Spleen (tissue), 11 donors: ENCODE results near the gene HDAC4. TPM values are rescaled to one million over a fixed set of nuclear protein-coding genes. Genes with fewer than 3 reads are reported as not detected.

Experiments used
- DNase-seq: peaks from one replicate; pipeline ENCODE4 v3.0.0-alpha.2; 2020
- H3K27ac ChIP-seq, 8 donors: fragments of 200-600 bp; sonication (generic) in 7 of 8; 1 replicate in 4 of 8; 2 replicates in 4 of 8; pipeline versions ENCODE4 v1.5.0 to v1.8.0; 2016 to 2021; ENCODE audit warnings: inconsistent platforms in 4 of 8, mild to moderate bottlenecking in 4 of 8, moderate library complexity in 1 of 8
- H3K27me3 ChIP-seq, 7 donors: fragments of 200-600 bp; sonication (generic) in 6 of 7; replicated peaks in 1 of 7; 1 replicate in 4 of 7; 2 replicates in 3 of 7; pipeline versions ENCODE4 v1.5.0 to v1.8.0; 2016 to 2021; ENCODE audit warnings: inconsistent platforms in 3 of 7, mild to moderate bottlenecking in 1 of 7
- H3K36me3 ChIP-seq, 6 donors: fragments of 200-600 bp; sonication (generic) in 5 of 6; 1 replicate in 4 of 6; 2 replicates in 2 of 6; pipeline versions ENCODE4 v1.5.0 to v1.8.0; 2016 to 2021; ENCODE audit warnings: inconsistent platforms in 2 of 6
- H3K4me1 ChIP-seq, 6 donors: fragments of 200-600 bp; sonication (generic) in 5 of 6; 1 replicate in 3 of 6; 2 replicates in 3 of 6; pipeline versions ENCODE4 v1.5.0 to v1.8.0; 2016 to 2021; ENCODE audit warnings: inconsistent platforms in 3 of 6
- H3K4me3 ChIP-seq, 8 donors: fragments of 200-600 bp; sonication (generic) in 7 of 8; 1 replicate in 4 of 8; 2 replicates in 4 of 8; pipeline versions ENCODE4 v1.5.0 to v1.8.0; 2016 to 2021; ENCODE audit warnings: inconsistent platforms in 4 of 8, mild to moderate bottlenecking in 4 of 8, moderate library complexity in 2 of 8
- H3K9me3 ChIP-seq, 8 donors: fragments of 200-600 bp; sonication (generic) in 7 of 8; 1 replicate in 4 of 8; 2 replicates in 4 of 8; pipeline versions ENCODE4 v1.5.0 to v1.8.0; 2016 to 2021; ENCODE audit warnings: inconsistent platforms in 4 of 8
- POLR2A ChIP-seq, 3 donors: fragments of 450-650 bp; IDR thresholded peaks; one replicate each; pipeline ENCODE4 v1.5.1; 2017; ENCODE audit warnings: antibody characterized with exemption in 3 of 3, mild to moderate bottlenecking in 1 of 3
- POLR2AphosphoS5 ChIP-seq, 3 donors: sonication (generic); formaldehyde crosslinking; IDR thresholded peaks; one replicate each; pipeline ENCODE4 v1.5.1; 2017; ENCODE audit warnings: antibody characterized with exemption in 3 of 3
- WGBS, 5 donors: extraction: QIAGEN DNeasy Blood & Tissue Kit in 3 of 5; methylation state at CpG; one replicate each; pipeline versions ENCODE4 v1.1.5 to v1.1.7; 2013 to 2018; 5-methylcytosine and 5-hydroxymethylcytosine counted together
- intact Hi-C: fragments of 100-400 bp; cut with DNase I; formaldehyde crosslinking; loops from one replicate; pipeline ENCODE4 v1.15.0; 2023; ENCODE audit warnings: low total_unique reads
- polyA plus RNA-seq, 3 donors: library from polyadenylated mRNA; stranded (reverse); fragments of 200-250 nt; gene quantifications; one replicate each; pipeline ENCODE4 v1.2.1, GENCODE V29; 2013
- total RNA-seq, 7 donors: library from RNA; depleted of rRNA in 3 of 7; stranded (reverse); fragments of >200 nt in 3 of 7; fragmentation: NEBNext Ultra II Directional in 4 of 7; extraction: Animal tissue kit (Norgen Biotek cat#: 25700) in 4 of 7; gene quantifications; one replicate each; pipeline versions ENCODE4 v1.1.0 to v1.2.1, GENCODE V29; 2016 to 2021
- TF ChIP-seq, protein P1 (sequence below), 11 experiments: fragments of 200-600 bp in 7 of 11; fragments of 450-650 bp in 4 of 11; sonication (generic) in 4 of 11; IDR thresholded peaks in 8 of 11; conservative IDR thresholded peaks in 3 of 11; 1 replicate in 7 of 11; 2 replicates in 4 of 11; pipeline versions ENCODE4 v1.4.0 to v1.8.0; 2016 to 2021; ENCODE audit warnings: antibody characterized with exemption in 11 of 11, inconsistent platforms in 4 of 11, mild to moderate bottlenecking in 1 of 11
- donor health status: healthy with polysubstance abuse.
- donor health status: DM: no; HTN: no; CAD: no; lungs with moderate emphysema.
- donor health status: DM: no; HTN: no; CAD: no.
- donor health status: Bipolar disorder and iron deficiency.
- donor health status: healthy.
- donor health status: DM: no; HTN: no; CAD: no.
- donor health status: DM: yes; HTN: yes; CAD: no.

The HDAC4 gene
- total and polyA plus RNA-seq, 10 donors, result 3.2 to 122 (median 69.5) TPM

DNA sequence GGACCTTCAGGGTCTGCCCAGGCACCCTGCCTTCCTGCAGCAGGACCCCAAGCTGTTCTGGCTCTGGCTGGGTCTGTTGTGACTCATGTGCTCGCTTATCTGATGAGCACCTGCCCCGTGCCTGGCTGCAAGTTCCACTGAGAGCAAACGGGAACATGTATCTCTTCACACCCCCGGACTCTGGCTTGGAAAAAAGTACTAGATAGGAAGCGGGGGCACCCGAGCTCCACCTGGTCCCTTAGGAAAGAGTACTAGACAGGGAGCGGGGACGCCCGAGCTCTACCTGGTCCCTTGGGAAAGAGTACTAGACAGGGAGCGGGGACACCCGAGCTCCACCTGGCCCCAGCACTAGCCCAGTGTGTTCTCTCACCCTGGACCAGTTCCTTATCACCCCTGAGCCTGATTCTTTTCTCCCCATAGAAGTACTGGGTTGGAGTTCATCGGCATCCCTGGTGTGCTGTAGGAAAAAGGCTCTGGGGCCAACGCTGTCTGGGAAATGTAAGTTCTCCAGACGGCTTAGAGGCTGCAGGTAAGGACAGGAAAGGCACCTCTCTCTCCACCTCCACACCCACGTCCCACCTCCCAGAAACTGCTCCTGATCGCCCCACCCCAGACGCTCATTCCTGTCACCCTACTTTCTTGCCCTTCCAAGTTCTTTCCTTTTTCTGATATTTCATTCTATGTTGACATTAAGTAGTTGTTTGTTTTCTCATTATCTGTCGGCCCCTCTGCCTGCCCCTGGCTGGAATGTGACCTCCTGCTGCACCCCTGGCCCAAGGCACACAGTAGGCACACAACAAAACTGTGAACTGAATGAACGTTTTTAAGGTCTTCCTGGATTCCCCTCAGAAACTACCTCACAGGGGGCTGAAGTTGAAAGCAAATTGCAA lies 40.2 kb downstream of the HDAC4 start:
- intact Hi-C loops, result no loop called here
- DNase-seq, result no peak
- H3K4me1 ChIP-seq, result peaks cover 0 to 5% (median 0%) of the 10 kb centered on the region in 6 donors
- no peak overlapping the region for H3K27ac ChIP-seq
- peaks cover 0 to 12% (median 0%) of the 10 kb centered on the region in 6 donors for H3K36me3 ChIP-seq
- H3K9me3 ChIP-seq, result peaks cover 0 to under 1% (median 0%) of the 10 kb centered on the region in 8 donors
- WGBS, 5 donors, result 87 to 93% (median 90%) methylated on average over 17 to 19 of the region's 19 CpGs
- H3K4me3 ChIP-seq, result no peak overlapping the region
- TF ChIP-seq POLR2AphosphoS5 (IDR thresholded peaks at IDR 0.05) (no peak), POLR2A (IDR thresholded peaks at IDR 0.05) (no peak)
- TF ChIP-seq, protein P1, sequence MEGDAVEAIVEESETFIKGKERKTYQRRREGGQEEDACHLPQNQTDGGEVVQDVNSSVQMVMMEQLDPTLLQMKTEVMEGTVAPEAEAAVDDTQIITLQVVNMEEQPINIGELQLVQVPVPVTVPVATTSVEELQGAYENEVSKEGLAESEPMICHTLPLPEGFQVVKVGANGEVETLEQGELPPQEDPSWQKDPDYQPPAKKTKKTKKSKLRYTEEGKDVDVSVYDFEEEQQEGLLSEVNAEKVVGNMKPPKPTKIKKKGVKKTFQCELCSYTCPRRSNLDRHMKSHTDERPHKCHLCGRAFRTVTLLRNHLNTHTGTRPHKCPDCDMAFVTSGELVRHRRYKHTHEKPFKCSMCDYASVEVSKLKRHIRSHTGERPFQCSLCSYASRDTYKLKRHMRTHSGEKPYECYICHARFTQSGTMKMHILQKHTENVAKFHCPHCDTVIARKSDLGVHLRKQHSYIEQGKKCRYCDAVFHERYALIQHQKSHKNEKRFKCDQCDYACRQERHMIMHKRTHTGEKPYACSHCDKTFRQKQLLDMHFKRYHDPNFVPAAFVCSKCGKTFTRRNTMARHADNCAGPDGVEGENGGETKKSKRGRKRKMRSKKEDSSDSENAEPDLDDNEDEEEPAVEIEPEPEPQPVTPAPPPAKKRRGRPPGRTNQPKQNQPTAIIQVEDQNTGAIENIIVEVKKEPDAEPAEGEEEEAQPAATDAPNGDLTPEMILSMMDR (IDR thresholded peaks at IDR 0.05 in 8 of 11, conservative IDR thresholded peaks at IDR 0.05 in 3 of 11), result no peak
- H3K27me3 ChIP-seq, result no peaks in the 10 kb centered on the region

DNA sequence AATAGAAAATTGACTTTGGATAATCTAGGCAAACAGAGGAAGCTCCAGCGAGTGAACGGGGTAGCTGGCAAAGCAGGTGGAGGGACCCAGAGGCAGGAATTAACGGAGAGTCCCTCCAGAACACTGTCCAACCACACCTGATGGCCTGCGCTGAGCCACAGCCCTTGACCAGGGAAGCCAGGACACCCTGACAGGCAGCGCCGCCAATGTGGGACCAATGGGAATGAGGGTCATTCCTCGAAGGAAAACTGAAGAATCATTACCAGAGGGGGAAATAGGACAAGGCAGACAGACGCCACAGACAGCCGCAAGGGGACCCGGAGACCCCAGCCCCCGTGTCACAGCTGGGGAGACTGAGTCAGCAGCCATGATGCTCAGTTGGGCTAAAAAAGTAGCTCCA lies 40.8 kb downstream of the HDAC4 start:
- Histone ChIP-seq H3K4me3 (no peak overlapping the region), H3K27me3 (no peaks in the 10 kb centered on the region), H3K9me3 (peaks cover 0 to 7% (median 4%) of the 10 kb centered on the region in 8 donors), H3K36me3 (peaks cover 0 to 12% (median 0%) of the 10 kb centered on the region in 6 donors), H3K27ac (no peak overlapping the region), H3K4me1 (peaks cover 0 to 5% (median 0%) of the 10 kb centered on the region in 6 donors)
- 87 to 96% (median 91%) methylated on average over 11 of the region's 11 CpGs for WGBS, 5 donors
- intact Hi-C loops, result no loop called here
- TF ChIP-seq, protein P1 (IDR thresholded peaks at IDR 0.05 in 8 of 11, conservative IDR thresholded peaks at IDR 0.05 in 3 of 11), result no peak
- TF ChIP-seq POLR2AphosphoS5 (IDR thresholded peaks at IDR 0.05), result no peak
- TF ChIP-seq POLR2A (IDR thresholded peaks at IDR 0.05), result no peak
- DNase-seq, result no peak

DNA sequence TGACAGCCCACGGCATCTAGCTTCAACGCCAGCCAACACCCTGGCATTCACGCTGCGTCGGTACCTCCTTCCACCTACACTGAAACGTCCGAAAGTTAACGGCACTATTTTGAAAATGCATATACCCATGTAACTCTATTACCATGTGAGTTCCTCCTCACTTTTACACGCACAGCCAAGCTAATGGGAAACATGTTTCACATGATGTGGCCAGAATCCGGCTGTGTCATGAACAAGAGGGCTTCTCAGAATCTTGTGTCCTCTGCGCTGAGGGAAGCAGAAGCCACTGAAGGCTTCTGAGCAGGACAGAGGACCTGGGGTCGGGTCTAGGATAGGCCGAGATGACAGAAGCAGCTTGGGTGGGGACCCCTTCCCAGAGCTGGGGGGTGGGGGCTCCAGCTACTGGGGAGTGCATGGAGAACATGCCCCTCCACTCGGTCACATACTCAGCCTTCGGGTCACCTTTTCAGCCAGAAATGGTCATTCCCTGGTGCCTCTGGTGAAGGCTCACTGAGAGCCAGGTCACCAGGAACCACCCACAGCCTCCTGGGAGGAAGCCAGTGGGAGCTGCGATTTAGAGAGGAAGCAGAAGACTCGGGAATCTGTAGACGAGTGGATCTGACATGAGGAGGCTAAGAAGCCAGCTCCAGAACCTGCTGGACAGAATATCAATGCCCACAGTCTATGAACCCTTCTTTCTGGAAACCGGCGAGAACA lies 41.5 kb downstream of the HDAC4 start:
- DNase-seq, result no peak
- Histone ChIP-seq H3K36me3 (peaks cover 0 to 12% (median 0%) of the 10 kb centered on the region in 6 donors), H3K27me3 (no peaks in the 10 kb centered on the region), H3K9me3 (peaks cover 0 to 13% (median 10%) of the 10 kb centered on the region in 8 donors), H3K27ac (no peak overlapping the region), H3K4me3 (no peak overlapping the region), H3K4me1 (peaks cover 0 to 3% (median 0%) of the 10 kb centered on the region in 6 donors)
- intact Hi-C loops, result no loop called here
- TF ChIP-seq, protein P1 (IDR thresholded peaks at IDR 0.05 in 8 of 11, conservative IDR thresholded peaks at IDR 0.05 in 3 of 11), result no peak
- WGBS, 5 donors, result 88 to 93% (median 92%) methylated on average over 19 to 20 of the region's 20 CpGs
